AG20443 (cell line): Measurements from ENCODE around the gene GOLGA8B.
A peak's percentile ranks its signal among the peaks of the same experiment; 100 is the strongest.
"Not testable (repeated sequence)": the region's sequence is repeated elsewhere in the genome, so short reads cannot be mapped to it uniquely, and the experiment has no call there.

Experiments
- DNase-seq: peaks from one replicate; pipeline ENCODE4 v3.0.0; 2012; ENCODE audit warnings: low spot score, mixed read lengths

GOLGA8B gene

GRCh38 chr15:34583399-34584329 is at the start of gene GOLGA8B:
Gene GOLGA8B (minus strand): TSS chr15:34583651. CDS start chr15:34535912, 47,739 bp downstream.
- DNase-seq: peak; percentile 79

GRCh38 chr15:34633165-34633564 is 49.7 kb upstream of the GOLGA8B start:
- DNase-seq: not testable (repeated sequence)

- DNase-seq: no peak
Observed at GRCh38 chr15:34628577-34629152, 45.2 kb upstream of the GOLGA8B start.

GRCh38 chr15:34625007-34625406 is 41.6 kb upstream of the GOLGA8B start:
- no peak for DNase-seq

- DNase-seq: peak; percentile 23
Observed at GRCh38 chr15:34621675-34622074, 38.2 kb upstream of the GOLGA8B start.

GRCh38 chr15:34620814-34621213 is 37.4 kb upstream of the GOLGA8B start:
- DNase-seq: no peak

- no peak for DNase-seq
Observed at GRCh38 chr15:34620142-34620541, 36.7 kb upstream of the GOLGA8B start.

- DNase-seq: no peak
Observed at GRCh38 chr15:34619151-34619550, 35.7 kb upstream of the GOLGA8B start.

GRCh38 chr15:34618073-34618472 is 34.6 kb upstream of the GOLGA8B start:
- no peak for DNase-seq

- peak; percentile 45 for DNase-seq
Observed at GRCh38 chr15:34616613-34617012, 33.2 kb upstream of the GOLGA8B start.

- DNase-seq: no peak
Observed at GRCh38 chr15:34613997-34614396, 30.5 kb upstream of the GOLGA8B start.

- no peak for DNase-seq
Observed at GRCh38 chr15:34613301-34613700, 29.9 kb upstream of the GOLGA8B start.

- DNase-seq: peak; percentile 14
Observed at GRCh38 chr15:34610354-34610753, 26.9 kb upstream of the GOLGA8B start.

- DNase-seq: no peak
Observed at GRCh38 chr15:34609102-34610057, 25.9 kb upstream of the GOLGA8B start.

GRCh38 chr15:34608517-34608916 is 25.1 kb upstream of the GOLGA8B start:
- no peak for DNase-seq

GRCh38 chr15:34607832-34608231 is 24.4 kb upstream of the GOLGA8B start:
- no peak for DNase-seq

GRCh38 chr15:34606545-34606944 is 23.1 kb upstream of the GOLGA8B start:
- DNase-seq: no peak

- no peak for DNase-seq
Observed at GRCh38 chr15:34606131-34606530, 22.7 kb upstream of the GOLGA8B start.

GRCh38 chr15:34603095-34603494 is 19.6 kb upstream of the GOLGA8B start:
- no peak for DNase-seq

GRCh38 chr15:34600923-34601322 is 17.5 kb upstream of the GOLGA8B start:
- no peak for DNase-seq

- no peak for DNase-seq
Observed at GRCh38 chr15:34598799-34599585, 15.5 kb upstream of the GOLGA8B start.
